ENCODE measurements around the gene SLC41A2.

- TF ChIP-seq CTCF (IDR thresholded peaks at IDR 0.05) (no peak), POLR2A (IDR thresholded peaks at IDR 0.05; ENCODE audit: low read depth) (no peak), EP300 (IDR thresholded peaks at IDR 0.05) (no peak), POLR2AphosphoS5 (IDR thresholded peaks at IDR 0.05) (no peak)
Observed at GRCh38 chr12:104925501-104925900, 32.6 kb downstream of the SLC41A2 start.
